Measurements from ENCODE around the gene TTI1.

DNA sequence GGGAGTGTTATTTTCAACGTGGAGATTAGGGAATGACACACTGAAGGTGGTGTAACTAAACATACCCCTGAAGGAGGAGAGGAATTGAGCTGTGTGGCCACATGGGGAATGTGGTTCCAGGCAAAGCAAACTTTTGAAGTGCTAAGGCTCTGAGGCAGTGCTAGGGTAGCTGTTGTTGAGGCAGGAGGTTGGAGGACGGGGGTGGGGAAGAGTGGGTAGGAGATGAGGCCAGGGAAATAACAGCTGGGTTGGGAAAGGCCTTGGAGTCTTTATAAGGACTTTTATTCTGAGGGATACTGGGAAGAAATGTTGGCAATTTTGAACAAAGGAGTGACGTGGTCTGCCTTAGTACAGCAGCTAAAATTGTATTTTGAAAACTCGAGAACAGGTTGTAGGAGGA lies 13.3 kb upstream of the TTI1 start:
- TF ChIP-seq POLR2A (IDR thresholded peaks at IDR 0.05) = no peak
- TF ChIP-seq, protein P1, sequence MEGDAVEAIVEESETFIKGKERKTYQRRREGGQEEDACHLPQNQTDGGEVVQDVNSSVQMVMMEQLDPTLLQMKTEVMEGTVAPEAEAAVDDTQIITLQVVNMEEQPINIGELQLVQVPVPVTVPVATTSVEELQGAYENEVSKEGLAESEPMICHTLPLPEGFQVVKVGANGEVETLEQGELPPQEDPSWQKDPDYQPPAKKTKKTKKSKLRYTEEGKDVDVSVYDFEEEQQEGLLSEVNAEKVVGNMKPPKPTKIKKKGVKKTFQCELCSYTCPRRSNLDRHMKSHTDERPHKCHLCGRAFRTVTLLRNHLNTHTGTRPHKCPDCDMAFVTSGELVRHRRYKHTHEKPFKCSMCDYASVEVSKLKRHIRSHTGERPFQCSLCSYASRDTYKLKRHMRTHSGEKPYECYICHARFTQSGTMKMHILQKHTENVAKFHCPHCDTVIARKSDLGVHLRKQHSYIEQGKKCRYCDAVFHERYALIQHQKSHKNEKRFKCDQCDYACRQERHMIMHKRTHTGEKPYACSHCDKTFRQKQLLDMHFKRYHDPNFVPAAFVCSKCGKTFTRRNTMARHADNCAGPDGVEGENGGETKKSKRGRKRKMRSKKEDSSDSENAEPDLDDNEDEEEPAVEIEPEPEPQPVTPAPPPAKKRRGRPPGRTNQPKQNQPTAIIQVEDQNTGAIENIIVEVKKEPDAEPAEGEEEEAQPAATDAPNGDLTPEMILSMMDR (IDR thresholded peaks at IDR 0.05) = no peak

Data from tibial nerve (tissue), 3 donors.